Hematopoietic multipotent progenitor cell treated with erythropoietin and hydrocortisone succinate and interleukin-3 and kit ligand, for 4 days (in vitro differentiated cells): ENCODE data around the gene CST8.
"Not testable (repeated sequence)": the region's sequence is repeated elsewhere in the genome, so short reads cannot be mapped to it uniquely, and the experiment has no call there.

ENCODE experiments used
- DNase-seq: peaks from one replicate; pipeline ENCODE4 v3.0.0-alpha.2; 2015

The CST8 gene, protein sequence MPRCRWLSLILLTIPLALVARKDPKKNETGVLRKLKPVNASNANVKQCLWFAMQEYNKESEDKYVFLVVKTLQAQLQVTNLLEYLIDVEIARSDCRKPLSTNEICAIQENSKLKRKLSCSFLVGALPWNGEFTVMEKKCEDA

DNA sequence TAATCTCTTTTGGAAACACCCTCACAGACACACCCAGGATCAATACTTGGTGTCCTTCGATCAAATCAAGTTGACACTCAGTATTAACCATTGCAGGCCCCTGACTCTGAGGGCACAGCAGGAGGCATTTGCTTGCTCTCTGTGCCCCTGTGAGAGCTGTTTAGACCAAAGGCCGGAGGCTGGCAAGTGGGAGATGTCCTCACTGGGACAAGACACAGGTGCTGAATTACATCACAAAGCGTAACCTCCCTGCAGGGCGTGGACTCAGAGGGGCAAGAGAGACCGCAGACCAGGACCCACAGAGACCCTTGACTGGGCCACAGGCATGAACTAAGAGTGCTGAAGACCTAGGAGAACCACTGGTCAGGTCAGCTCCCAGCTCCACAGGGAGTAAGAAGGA is at the start of gene CST8:
Gene CST8 (plus strand): TSS at position 301 of the 400 bp plus-strand sequence. CDS start 551 bp downstream, outside the sequence.
- DNase-seq = no peak

DNA sequence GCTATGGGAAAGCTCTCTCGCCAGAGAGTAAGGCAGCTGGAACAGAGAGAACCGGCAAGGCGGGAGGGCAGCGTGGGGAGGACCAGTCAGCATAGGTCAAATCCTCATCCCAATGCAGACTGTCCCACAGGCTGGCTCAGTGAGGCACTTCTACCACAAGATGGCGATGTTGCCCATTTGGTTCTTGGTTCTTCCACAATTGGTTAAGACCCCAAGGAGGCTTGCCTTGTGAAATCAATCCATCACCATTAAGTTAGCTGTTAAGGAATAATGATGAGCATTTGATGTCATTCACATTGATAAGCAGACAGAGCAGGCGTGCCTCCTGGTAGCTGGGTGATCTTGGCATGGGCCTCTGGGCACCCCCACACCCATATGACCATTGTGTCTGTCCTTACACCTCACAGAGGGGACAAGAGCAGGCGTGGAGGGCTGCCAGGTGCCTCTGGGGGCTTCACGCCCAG is 49.0 kb upstream of the CST8 start:
- DNase-seq = peak; percentile 85

DNA sequence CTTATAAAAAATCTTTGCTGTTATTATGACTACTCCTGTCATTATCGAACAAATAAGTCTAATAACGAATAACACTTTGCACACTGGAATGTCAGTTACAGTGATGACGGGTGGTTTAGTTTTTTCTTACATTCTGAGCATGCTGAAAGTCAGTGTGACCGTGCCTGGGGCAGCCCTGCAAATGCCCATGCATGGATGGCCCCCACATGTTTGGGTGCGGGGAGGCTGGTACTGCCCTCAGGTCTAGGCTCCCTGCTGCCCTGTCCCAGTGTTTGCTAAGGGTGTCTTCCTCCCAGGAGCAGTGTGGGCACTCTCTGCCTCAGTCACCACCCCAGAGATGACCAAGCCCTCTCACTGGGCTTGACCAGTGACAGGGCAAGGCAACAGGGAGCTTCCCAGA is 48.5 kb upstream of the CST8 start:
- DNase-seq = no peak

DNA sequence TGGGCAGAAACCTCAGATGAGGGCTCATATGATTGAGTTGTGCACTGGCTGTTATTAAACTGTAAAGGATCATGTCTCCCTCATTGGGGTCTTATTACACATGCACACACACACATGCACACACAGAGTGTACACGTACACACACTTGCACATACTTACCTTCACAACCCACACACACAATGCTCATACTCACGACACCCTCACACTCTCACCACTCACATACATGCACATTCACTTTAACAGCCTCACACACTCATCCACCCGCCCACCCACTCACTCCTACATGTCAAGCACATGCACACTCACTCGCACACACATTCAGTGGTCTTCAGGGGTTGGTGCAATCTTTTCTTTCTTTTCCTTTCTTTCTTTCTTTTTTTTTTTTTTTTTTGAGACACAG is 46.1 kb upstream of the CST8 start:
- DNase-seq = no peak

DNA sequence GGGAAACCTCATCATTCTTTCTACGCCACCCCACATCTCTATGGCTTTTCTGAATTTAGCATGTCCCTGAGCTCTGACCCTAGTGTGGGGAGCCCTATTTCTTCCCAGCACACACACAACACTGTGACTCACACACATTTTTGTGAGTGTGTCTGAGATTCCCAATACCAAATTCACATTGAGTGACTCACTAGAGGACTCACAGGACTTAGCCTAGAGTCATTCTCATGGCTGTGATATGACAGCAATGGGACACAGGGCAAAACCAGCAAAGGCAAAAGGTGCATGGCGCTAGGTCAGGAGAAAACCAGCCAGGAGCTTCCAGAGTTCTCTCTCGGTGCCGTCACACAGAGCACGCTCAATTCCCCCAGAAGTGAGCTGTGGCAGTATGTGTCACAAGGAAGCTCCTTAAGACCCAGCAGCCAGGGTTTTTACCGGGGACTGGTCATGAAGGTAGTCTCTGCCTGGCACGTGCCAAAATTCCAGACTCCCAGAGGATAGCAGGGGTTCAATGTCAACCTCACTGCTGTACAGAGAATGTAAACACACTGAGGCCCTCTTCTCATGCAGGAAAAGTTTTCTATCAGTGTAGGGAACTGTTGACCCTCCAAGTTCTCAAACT is 45.2 kb upstream of the CST8 start:
- no peak for DNase-seq

DNA sequence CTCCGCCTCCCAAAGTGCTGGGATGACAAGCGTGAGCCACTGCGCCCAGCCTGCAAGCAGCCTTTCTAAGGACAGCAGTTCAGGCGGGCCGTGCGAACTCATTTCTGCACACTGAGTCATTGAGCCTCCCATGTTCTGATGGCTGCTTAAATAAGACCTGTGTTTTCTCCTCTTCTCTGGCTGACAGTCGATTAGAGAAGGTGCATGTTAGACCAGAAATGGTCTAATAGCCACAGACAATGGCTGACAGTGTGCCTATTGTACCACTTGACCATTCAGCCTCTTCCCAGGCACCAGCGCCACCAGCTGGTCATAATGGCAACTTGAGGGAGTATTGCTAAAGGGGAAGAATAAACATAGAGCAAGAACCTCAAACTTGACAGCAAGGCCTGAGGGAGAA is 44.4 kb upstream of the CST8 start:
- peak; percentile 77 for DNase-seq

DNA sequence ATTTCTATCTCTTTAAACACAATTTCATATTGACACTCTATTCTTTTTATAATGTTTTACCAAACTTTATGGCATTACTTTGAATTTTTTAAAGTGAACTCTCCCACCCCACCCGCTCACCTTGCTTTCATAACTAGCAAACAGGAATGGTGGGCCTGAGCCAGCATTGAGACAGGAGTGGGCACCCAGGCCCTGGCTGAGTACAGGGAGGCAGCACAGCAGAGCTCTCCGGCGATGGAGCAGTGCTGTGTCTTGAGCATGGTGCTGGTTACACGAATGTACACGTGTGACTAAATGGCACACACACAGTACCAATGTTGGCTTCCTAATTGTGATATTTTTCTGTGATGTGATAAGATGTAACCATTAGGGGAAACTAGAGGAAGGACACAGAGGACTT is 42.8 kb upstream of the CST8 start:
- no peak for DNase-seq

DNA sequence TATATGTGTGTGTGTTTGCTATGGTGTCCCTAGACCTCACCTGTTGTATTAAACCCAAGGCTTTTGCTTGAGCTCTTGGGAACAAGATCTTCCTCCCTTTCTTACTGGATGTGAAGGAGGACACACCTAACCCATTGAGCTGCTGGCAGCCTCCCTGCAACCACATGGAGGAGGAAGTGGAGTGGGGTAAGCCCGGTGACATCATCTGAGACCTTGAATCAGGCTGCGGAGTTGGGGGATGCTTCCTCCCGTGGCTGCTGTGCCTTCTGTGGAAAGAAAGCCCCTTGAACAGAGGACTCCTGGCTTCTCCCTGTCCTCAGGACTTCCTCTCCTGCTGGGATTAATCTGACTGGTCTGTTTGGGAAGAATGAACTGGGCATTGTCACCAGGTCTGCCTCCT is 41.5 kb upstream of the CST8 start:
- peak; percentile 55 for DNase-seq

DNA sequence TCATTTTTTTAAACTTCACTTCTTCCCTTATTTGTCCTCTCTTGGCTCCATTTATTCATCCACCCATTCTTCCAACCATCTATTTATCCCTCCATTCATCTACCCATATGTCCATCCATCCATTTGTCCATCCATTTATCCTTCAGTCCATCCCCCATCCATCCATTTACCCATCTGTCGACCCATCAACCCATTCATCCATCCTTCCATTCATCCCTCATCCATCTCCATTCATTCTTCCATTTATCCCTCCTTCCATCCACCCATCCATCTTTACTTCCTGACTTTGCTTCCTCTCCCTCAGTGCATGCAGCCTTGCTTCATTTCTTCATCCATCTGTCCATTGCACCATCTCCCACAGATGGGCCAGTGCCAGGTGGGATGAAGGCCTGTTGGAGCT is 40.0 kb upstream of the CST8 start:
- DNase-seq = no peak

DNA sequence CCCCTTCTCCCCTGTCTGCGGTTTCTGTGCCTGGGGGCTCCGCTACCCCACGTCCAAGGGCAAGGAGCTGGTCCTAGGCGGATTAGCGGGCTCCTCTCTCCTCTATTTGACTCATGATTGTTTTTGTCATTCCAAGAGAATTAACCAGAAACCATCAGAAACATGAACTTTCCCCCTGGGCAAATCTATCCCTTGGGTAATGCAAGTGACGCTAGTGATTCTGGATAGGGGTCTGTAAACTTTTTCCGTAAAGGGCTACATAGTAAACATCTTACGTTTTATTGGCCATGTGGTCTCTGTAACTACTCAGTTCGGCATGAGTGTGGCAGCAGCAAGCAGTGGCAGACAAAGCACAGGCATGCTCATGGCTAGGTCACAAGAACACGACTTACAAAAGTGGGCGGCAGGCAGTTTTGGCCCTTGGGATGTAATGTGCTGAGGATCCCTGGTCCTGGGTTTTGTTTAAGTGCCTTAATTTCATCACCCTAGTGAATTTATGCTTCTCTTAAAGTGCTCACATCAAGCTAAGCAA is 38.9 kb upstream of the CST8 start:
- no peak for DNase-seq

DNA sequence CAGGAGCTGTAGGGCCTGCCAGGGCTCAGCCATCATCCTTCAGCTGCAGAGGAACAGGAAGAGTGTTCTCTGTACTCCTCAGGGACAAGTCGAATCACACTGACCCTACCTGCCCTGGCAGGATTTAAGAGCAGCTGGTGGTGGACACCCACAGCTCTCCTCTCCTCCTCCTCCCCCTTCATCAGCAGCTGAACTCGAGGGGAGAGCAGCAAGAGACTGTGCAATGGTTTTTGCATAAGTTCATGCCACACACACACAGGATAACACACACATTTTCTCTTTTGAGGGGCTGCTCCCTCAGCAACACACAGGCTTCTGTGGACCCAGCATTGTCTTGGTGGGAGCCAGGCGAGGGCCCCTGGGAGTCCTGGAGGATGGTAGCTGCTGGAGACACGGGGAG is 38.1 kb upstream of the CST8 start, which contains the start of gene CST11:
Gene CST11 (minus strand): TSS at position 101 of the 400 bp plus-strand sequence. CDS start 65 bp downstream, at position 36.
- no peak for DNase-seq

DNA sequence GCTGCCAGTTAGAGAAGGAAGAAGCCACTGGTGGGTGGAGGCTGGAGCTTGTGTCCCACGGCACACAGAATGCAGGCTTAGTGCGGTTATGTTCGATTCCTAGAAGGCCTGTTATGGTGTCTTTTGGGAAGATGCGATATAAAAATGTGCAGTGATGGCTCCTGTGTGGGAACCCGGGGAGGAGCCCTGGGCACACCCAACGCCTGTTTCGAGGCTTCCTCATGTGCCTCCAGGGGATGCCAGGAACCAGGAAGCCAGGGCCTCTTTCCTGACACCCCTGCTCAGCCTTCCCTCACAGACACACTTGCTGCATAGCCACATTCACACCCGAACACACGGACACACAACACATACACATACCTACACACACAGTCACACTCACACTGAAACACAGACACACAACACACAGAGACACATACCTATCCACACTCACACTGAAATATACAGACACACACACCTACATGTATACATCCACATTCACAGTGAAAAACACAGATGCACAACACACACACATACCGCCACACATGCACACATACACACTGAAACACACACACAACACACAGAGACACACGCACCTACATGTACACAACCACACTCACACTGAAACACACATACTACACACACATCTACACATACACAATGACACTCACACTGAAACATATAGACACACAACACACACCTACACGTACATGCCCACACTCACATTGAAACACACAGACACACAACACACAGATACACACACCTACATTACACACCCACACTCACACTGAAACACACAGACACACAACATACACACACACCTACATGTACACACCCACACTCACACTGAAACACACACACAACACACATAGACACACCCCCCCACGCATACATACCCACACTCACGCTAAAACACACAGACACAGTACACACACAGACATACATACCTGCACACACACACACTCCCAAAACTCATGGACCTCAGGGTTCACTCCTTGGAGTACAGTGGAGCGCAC is 37.1 kb upstream of the CST8 start:
- DNase-seq = no peak

DNA sequence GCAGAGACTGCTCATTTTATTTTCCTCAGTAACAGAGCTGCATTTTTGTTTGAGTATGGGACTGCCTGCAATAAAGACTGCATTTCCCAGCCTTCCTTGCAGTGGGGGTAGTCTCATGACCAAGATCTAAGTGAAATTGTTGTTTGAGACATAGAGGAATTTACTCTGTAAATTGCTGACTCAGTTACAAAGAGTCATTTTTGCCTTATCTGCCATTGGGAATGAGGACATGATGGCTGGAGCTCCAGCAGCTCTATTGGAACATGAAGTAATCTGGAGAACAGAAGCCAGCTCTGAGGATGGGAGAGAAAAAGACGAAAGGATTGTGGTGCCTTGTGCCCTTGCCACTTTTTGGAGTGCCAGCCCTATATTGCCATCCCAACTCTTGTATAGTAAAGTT is 36.1 kb upstream of the CST8 start:
- DNase-seq = no peak

DNA sequence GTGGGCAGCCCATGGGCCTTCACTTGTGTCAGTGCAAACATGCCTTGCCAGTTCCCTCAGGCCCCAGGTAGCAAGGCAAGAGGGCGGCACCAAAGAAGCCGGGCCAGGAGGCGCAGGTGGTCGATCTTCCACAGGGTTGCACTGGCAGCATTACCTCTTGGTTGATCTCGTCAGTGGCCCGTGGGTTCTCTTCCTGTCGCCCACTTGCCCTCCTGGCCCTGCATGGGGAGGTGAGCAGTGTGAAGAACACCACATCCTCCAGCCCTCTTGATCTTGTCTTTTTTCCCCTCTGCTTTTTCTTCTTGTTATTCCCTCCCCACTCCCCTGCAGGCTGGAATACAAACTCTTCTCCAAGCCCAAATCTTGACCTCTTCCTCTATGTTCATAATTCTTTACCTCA is 35.3 kb upstream of the CST8 start:
- DNase-seq = no peak

DNA sequence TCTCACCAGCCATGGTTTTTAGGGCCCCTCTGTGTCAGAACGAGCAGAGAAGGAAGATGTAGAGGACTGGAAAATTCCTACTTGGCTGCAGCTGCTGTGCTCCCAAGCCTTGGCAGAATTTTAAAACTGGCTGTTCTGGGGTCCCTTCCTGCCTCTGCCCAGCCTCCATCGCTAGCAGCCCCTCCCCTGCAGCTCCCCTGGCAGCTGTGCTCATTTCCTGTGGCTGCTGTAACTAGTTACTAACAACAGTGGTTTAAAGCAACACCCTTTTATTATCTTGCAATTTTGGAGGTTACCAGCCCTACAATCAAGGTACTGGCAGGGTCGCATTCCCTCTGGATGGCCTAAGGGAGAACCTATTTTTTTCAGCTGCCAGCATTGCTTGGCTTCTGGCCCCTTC is 34.5 kb upstream of the CST8 start:
- peak; percentile 29 for DNase-seq

DNA sequence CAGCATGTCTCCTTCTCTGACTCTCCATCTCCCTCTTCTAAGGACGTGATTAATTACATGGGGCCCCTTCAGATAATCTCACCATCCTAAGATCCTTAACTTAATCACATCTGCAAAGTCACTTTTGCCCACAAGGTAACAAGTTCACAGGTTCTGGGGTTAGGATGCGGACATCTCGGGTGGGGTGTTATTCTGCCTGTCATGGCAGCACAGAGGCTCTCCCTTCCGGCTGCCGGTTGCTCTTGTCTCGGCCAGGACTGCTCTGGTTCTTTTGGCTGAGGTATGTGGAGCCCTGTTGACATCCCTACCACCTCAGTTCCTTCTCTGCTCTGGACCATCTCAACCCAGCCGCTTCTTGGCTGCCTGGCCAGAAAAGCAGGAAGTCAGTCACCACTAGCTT is 34.0 kb upstream of the CST8 start:
- DNase-seq = no peak

DNA sequence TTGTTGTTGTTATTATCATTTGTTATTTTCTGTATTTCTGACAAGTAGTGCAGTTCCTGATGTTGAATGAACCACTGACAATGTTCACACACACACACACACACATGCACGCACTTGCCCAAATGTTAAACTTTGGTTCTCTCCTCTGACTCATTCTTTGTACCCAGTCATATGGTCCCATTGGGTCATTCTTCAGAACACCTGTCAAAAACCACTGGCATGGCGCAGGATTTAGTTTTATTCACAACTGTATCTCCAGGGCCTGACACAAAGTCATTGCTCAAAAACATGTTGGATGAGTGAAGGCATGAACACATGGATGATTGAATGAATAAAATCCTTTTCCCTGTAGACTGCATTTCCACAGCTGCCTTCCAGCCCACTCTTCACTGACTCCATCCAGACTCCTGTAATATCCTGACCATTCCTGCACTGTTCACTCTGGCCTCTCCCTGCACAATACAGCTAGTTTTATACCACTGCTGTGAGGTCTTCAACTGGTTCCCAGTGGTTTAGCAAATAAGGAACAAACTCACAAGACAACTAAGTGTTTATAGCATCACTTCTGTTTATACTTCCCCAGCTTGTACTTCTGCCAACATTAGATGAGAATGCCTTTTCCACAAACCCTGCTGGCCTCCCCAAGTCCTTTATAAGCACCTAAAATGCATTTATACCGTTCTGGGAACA is 31.3 kb upstream of the CST8 start:
- DNase-seq = peak; percentile 23

DNA sequence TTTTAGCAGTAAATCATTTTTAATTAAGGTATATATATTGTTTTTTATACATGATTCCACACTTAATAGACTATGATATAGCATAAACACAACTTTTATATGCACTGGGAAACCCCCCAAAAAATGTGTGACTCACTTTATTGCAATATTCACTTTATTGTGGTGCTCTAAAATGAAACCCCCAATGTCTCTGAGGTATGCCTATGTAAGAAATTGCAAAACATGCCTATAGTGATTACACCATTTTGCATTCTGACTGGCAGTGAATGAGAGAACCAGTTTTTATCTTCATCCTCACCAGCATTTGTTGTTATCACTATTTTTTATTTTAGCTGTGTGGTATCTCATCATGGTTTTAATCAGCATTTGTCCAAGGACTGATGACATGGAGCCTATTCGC is 29.7 kb upstream of the CST8 start:
- DNase-seq = no peak

DNA sequence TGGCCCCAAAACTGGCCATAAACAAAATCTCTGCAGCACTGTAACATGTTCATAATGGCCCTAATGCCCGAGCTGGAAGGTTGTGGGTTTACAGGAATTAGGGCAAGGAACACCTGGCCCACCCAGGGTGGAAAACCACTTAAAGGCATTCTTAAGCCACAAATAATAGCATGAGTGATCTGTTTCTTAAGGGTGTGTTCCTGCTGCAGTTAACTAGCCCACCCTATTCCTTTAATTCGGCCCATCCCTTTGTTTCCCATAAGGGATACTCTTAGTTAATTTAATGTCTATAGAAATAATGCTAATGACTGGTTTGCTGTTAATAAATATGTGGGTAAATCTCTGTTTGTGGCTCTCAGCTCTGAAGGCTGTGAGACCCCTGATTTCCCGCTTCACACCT is 24.0 kb upstream of the CST8 start:
- not testable (repeated sequence) for DNase-seq

DNA sequence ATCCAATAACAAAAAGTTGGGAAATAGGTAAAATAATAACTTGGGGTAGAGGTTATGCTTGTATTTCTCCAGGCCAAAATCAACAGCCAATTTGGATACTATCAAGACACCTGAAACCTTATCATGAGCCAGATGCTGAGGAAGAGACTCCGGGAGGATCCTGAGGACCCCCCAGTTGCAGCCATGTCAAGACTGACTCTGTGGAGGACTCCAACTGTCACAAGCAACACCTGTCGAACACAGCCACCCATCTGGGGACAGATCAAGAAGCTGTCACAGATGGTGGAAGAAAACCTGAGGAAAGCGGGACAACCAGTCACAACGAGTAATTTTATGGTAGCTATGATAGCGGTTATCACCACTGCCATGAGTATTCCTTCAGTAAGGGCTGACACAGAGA is 18.6 kb upstream of the CST8 start:
- not testable (repeated sequence) for DNase-seq

DNA sequence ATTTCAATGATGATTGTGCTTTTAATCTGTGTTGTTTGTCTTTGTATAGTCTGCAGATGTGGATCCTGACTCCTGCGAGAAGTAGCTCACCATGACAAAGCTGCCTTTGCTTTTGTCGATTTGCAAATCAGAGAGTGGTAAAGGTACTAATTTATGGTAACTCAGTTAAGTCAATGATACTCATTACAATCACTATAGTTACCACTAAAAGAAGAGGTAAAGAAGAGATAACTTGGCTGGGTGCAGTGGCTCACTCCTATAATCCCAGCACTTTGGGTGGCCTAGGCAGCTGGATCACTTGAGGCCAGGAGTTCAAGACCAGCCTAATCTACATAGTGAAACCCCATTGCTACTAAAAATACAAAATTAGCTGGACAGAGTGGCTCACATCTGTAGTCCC is 17.6 kb upstream of the CST8 start:
- DNase-seq = not testable (repeated sequence)

DNA sequence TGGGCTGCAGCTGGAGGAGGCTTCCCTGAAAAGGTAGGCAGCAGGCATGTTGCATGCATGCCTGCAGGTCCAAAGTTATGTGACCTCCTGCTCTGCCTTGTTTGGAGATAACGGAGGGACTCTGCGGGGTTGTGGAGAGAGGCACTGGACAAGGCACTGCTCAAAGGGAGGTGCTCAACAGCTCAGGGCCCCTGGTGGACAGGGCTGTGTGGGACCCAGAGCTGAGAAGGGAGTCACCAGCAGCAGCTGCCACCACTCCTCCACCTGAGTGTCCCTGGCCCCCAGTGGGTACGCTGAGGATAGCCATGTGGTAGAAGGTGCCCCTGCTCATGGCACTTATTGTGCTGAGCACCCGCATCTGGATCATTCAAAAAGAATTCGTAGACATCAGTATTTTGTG is 15.5 kb upstream of the CST8 start:
- DNase-seq = no peak
